EH (cell line): ENCODE results near the gene TIGD6.

Experiments used
- DNase-seq: peaks from one replicate; pipeline ENCODE4 v3.0.0-alpha.2; 2015; ENCODE audit warnings: low read depth

The TIGD6 gene

DNA sequence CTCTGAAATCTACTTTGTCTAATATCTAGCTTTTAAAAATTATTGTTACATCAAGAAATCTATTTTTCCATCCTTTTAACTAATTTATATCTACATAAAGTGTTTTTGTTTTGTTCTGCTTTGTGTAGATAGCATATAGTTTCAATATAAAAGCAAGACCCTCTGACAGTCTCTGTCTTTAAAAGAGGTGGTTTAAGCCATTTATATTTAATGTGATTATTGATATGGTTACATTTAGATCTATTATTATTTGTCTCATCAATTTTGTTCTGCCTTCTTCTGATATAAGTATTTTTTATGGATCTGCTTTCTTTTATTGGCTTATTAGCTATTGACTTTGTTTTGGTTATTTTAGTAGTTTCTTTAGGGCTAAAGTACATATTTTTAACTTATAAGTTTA, 16.1 kb upstream of the TIGD6 start:
- no peak for DNase-seq

DNA sequence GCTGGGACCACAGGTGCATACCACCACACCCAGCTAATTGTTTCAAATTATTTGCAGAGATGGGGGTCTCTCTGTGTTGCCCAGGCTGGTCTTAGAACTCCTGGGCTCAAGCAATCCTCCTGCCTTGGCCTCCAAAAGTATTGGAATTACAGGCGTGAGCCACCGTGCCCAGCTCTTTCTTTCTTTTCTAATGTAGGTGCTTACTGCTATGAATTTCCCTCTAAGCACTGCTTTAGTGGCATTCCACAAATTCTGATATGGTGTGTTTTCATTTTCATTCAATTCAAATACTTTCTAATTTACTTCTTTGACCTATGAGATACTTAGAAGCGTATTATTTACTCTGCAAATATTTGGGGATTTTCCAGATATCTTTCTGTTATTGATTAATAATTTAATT, 15.0 kb upstream of the TIGD6 start:
- no peak for DNase-seq

DNA sequence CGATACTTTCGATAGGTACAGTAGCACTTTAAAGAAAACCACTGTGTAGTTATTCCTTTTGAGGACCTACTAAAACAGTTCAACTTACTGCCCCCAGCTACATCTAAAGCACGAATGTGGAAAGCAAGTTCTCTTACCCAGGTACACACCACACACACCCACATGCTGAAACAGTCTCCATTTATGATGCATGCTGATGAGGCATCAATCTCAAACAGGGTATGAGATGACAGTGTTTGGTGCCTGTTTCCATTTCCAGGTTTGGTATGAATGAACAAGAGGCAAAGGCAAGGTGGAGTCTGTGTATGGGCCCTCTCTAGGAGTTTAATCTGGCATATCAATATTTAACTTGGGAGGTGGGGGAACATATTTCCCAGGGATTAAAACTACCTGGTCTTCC, 14.0 kb upstream of the TIGD6 start:
- DNase-seq, result no peak

DNA sequence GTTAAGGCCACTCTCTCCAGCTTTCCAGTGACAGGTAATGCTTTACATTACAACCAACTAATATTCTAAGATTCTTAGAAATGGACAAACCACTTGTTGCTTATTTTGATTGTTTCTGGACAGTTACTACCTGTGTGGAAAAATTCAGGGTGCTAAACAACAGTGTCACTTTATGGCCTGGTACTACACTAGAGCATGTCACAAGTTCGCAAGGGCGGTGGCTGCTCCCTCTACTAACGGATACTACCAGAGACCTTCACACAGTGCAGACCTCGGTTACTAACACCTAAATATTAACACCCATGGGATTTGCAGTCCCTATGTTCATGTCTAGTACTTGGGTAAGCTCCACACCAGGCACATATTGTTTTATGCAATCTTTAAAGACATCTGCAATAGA, 13.5 kb upstream of the TIGD6 start:
- no peak for DNase-seq

DNA sequence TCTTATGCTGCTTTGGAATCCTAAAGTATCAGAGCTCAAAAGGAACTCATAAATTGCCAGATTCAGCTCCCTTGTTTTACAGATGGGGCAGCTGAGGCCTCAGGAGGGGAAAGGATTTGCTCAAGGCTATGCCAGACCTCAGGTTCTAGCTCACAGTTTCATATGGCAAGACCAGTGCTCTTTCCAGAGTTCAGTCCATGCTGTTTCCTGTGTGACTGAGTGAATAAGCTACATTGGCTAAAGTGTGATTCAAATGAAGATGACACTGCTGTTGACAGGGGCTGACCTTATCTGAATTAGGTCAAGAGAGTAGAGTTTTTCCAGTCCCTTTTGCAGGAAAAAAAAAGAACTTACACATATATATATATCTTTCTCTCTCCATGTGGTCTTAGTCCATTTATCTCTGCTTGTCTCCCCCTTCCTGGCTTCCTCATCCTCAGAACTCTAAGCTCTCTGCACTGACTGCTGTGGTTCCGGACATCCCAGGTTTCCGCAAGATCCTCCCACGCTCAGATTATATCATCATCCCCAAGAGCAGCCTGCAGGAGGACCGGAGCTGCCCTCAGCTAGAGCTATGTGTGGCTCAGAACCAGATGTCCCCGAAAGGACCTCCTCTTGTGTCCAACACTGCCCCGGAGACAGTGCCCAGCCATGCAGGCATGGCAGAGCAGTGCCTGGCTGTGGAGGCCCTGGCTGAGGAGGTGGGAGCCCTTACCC, 9.4 kb upstream of the TIGD6 start:
- peak; percentile 72 for DNase-seq

DNA sequence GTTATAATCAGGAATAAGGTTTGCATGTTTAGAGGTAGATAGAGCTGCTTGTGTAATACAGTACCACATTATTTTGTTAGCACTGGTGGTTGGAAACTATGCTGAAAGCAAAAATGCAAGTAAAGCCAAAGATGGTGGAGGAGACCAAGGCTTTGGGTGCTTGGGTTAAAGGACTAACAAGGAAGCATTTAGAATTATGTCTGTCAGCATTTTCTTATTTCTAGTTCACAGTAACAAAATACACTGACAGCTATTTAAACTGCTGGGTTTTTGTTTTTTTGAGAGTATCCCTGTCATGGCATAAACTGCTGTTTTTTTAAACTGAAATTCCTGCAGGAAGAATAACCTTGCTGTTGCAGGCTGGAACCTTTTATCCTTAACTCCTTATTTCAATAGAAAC, 6.6 kb upstream of the TIGD6 start:
- no peak for DNase-seq

DNA sequence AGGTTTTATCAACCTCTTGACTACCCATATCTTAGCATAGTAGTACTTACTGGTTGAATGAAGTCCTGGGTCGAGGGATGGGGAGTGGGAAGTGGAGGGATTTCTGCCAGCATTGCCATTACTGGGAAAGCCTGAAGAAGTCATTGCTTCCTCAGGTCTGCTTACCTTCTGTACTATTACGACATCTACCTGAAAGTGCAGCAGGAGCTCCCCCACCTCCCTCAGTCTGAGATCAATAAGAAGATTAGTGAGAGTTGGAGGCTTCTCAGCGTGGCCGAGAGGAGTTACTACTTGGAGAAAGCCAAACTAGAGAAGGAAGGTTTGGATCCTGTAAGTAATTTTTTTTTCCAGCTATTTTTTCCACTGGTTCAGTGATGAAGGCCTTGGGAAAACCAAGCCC, 5.9 kb upstream of the TIGD6 start:
- no peak for DNase-seq

DNA sequence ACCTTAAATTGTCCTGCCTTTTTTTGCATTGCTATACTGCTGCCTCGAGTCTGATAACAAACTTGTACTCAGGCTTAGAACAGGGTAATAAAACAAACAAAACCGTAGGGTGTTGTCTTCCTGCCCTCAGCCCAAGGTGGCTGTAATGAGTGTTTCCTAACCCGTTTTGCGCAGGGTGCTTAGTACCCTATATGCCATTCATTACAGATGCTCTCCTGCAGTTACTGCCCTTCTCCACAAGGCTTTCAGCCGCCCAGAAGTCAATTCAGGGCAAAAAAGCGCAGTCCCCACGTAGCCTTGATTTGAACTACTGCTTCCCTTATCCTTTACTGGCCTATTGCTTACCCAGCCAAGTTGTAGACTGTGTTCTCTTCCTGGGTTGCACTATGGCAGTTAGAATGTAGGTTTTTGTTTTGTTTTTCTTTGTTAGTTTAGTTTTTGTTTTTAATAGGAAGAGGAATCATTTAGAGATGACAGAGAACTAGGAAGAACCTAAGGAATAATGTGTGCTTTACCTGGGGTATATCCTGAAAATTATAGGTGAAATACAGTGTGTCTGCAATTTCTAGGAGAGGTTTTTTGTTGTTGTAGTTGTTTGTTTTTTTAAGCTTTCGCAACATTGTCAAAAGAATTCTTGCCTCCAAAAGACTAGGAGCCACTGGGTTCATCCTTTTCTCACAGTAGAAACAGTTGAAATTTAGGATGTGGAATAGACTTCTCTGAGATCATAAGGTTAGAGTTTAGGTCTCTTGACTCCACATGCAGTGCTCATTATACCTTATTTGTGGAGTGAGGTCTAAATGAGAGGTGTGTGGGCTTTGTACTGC, 1.4 kb upstream of the TIGD6 start:
- DNase-seq, result peak; percentile 82

DNA sequence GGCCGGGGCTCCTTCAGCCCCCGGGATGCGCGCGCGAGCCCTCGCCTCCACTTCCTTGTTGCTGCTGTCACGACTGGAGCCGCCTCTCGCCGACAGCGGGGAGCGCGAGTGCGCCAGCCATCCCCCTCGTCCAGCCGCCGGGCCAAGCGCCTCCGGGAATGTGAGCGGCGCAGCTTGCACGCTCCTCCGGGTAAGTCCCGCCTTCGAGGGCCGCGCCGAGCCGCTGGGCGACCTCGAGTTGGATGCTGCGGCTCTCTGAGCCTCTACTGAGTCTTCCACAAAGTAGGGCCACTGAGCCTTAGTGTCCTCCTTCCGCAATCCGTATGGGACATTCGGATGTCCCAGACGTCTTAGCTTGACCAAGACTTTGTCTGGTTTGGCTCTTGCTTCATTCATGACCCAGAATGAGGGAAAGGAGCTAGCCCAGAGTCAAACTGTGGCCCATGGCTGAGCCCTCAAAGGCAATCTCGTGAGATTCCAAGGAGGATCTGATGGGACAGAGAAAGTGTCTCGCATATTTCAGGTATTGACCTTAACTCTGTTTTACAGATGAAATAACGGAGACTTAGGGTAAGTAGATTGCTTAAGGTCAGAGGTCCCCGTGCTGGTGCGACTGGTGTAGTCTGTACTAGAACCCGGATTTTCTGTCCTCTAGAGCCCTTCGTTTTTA, 671 bp upstream of the TIGD6 start:
- peak; percentile 59 for DNase-seq

DNA sequence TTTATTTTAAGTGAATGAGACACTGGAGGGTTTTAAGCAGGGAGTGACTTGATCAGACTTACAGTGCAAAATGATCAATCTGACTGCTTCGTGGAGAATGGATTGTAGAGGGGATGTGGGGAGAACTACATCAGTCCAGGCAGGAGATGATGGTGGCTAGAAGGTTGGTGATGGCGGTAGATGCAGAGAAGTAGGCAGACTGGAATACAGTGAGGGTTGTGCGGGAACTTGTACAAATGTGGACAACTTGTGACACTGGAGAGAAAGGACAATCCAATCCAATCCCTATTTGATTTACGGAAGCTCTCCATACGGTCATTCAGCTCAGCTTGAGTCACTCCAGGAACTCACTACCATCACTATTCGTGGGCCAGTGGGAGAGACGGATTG, 593 bp downstream of the TIGD6 start:
- no peak for DNase-seq

DNA sequence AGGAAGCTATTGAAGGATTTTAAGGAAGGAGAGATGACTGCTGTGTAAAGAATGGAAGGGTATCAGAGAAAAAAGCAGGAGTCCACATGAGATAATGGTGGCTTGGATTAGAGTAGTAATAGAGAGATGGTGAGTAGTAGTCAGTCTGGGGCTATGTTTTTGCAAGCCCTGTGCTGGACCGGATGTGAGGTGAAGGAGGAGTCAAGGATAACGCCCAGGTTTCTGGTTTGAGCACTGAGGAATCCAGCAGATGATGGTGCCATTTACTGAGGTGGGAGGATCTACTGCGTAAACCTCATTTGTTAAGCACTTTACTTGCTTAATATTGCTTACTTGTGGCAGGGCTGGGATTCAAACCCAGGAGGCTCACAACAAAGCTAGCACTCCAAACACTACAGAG, 1.1 kb downstream of the TIGD6 start:
- DNase-seq, result no peak

DNA sequence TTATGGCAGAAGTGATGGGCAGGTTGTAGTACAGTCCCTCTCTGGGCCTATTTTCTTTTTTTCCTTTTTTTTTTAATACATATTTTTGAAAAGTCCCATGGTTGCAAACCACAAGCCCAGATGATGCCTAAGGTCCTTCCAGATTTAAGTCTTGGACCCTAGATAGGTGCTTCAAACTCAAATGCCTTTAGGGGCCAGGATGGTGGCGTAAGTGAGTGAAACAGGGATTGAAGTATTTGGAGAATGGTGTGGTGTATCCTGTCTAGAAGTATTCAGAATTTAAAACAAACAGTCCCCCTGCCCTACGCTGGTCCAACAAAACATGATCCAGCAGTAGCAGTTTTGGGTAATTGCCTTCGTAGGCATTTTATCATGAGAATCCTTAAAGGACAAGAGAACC, 2.2 kb downstream of the TIGD6 start:
- no peak for DNase-seq

DNA sequence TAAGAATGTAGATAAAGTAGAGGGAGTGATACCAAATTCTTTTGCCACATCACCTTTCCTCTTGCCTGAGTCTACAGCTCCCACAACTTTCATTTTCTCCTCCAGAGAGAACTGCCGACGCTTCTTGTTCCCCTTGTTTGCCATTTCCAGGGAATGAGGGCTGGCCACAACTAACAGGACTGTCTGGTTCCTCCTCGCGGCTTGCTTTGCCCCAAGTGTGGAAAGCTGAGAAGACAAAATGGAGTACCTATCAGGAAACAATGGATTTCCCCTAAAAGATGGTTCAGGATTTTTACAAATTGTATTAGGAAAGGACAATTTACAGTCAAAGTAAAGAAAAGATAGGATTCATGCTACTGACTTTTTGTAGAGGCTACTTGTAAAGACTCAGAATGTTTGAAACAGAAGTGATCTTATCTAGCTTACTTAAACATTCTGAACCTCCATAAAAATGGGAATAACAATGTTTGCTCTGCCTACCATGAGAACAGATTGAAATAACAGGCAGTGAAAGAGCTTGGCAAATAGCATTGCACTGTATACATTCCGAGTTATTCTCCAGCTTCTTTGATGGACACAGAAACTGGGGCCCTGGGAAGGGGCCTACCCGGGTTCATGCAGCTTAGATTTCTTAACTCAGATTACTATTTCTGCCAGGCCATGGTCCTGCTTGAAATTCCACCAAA, 4.1 kb downstream of the TIGD6 start:
- no peak for DNase-seq

DNA sequence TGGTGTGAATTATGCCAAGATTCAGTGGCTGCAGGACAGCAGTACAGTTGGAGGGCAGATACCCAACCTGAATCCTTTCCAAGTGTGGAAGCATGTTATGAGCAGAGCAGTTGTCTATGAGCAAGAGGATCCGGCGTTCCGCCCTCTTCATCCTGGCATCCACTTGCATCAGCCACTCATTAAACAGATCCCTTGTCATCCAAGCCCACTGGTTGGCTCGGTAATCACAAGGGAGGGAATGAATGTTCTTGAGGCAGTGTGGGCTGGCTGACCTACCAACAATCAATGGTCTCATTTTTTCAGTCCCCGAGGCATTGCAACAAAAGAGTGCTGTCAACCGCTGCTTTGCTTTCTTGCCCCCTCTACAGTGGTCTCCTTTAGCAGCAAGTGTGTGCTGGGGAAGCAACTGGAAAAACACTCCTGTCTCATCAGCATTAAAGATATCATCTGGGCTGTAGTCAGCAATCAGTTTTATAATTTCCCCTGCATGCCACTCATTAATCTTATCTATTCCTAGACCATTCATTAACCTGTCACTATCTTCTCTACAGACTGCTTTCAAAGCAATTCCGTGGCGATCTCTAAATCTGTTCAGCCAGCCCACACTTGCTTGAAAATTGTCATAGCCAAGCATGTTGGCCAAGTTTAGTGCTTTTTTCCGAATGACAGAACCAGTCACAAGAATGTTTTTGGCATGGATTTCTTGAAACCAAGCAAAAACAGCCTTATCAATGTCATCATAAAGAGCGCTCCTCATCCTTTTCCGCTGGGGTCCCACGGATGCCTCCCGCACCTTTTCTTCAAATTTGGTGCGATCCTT, 4.9 kb downstream of the TIGD6 start:
- no peak for DNase-seq

DNA sequence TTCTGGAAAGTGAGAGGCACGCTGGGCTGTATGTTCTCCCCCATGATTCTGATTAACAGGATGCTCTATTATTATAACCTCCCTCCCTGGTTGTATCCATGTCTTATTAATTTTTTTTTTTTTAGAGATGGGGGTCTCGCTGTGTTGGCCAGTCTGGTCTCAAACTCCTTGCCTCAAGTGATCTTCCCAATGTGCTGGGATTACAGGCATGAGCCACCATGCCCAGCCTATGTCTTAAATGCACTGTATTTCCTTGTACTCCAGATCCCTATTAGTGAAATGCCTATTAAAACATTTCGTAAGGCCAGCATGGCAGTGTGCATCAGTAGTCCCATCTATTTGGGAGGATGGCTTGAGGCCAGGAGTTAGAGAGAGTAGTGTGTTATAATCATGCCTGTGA, 7.0 kb downstream of the TIGD6 start:
- peak; percentile 16 for DNase-seq

DNA sequence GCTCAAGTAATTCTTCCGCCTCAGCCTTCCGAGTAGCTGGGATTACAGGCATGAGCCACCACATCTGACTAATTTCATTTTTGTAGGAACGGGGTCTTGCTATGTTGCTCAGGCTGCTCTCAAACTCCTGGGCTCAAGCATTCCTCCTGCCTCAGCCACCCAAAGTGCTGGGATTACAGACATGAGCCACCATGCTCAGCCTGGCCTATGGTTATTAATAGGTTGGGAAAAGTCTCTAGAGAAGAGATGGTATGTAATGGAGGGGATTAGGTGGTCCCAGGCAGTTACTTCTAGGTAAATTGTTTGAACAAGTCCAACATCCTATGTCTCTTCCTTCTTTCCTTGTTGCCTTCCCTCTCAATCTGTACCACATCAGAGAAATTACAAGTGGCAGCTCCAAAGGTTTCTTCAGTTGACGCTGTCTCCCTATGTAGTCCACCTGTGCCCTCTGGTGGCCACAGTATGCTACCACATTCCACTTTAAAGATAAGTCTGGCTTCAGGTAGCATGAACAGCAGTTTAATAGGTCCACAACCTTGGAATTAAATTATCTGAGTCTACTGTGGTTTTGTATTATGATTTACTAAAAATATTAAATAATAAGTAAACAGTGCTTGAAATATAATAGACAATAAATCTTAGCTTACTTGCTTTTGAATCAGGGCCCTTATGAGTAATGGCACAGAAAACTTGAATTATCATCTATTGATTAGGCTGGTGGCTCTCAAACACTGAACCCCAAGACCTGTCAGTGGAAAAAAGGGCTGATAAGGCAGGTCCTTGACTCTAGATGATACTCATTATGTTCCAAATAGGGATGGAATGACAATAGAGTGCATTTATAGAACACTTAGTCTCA, 9.7 kb downstream of the TIGD6 start:
- peak; percentile 78 for DNase-seq

DNA sequence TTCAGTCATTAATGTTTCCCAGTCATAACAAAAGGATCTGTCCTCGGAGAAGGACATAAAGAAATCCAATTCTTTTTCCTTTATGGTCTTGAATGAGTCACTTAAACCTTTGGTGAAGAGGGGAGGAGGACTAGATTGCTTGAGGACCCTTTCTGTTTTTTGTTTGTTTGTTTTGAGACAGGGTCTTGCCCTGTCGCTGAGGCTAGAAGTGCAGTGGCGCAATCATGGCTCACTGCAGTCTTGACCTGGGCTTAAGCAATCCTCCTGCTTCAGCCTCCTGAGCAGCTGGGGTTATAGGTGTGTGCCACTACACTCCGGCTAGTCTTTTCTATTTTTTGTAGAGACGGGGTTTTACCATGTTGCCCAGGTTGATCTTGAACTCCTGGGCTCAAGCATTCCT, 12.3 kb downstream of the TIGD6 start:
- no peak for DNase-seq

DNA sequence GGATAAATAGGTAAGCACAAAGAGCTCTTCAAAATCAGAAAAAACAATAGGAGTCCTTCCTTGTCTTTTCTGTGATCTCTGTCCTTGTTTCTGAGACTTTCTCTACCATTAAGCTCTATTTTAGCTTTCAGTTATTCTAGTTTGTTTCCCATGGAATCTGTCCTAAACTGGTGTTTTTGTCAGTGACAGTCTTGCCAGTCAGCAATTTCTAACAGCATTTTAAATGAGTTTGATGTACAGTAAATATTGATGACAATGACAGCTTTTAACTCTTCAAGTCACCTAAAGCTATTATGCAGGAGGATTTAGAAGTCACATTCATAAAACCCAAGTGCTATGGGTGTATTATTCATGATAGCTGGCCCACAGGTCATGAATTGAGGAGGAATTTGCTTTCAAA, 17.9 kb downstream of the TIGD6 start:
- no peak for DNase-seq

DNA sequence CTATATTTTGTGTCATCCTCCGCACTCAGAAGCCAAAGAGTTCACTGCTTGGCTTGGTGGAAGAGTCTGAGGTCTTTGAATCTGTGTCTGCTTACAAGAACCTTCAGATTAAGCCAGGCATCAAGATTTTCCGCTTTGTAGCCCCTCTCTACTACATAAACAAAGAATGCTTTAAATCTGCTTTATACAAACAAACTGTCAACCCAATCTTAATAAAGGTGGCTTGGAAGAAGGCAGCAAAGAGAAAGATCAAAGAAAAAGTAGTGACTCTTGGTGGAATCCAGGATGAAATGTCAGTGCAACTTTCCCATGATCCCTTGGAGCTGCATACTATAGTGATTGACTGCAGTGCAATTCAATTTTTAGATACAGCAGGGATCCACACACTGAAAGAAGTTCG, 19.2 kb downstream of the TIGD6 start:
- no peak for DNase-seq

DNA sequence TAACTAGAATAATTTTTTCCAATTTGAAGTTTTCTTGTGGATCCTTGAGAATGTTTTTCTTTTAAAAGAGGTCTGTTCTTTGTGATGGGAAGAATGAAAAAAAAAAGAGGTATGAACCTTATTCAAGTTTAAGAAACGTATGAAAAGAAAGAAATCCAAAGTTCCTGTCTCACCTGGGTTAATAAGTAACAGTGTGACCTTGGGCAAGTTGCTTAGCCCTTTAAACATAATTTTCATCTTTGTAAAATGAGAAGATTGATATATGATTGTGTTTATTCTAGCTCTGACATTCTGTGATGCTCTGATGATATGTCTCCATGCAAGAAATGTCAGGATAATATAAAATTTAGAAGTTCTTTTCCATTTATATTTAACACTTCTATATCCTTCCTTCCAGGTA, 20.6 kb downstream of the TIGD6 start:
- no peak for DNase-seq

DNA sequence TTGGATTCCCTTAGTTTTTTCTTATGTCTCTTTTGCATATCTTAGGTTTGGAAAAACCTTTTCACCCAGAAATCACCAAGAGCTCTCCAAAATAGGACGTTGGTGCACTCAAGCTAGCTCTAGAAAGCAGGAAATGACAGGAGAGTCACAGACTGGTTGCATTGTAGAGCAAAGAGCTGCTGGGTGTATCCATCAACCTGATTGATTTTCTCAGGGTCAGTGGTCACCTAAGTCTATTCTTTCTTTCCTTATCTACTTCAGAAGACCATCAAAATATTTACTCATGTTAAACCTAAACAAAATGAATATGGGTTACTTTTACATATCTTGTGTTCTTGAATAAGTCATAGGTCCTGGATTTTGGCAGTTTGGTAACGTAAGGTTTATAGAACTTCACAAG, 25.0 kb downstream of the TIGD6 start:
- DNase-seq, result no peak
